Pancreas (tissue), 10 donors: ENCODE results near the gene POU3F2. TPM values are rescaled to one million over a fixed set of nuclear protein-coding genes. Genes with fewer than 3 reads are reported as not detected.

ENCODE experiments used
- ATAC-seq, 4 donors: fragments of 200-7000 bp; cut with Tn5 transposase; one replicate each; pipeline versions ENCODE4 v1.8.0 to v1.9.1; 2020; ENCODE audit warnings: mild to moderate bottlenecking in 4 of 4, moderate library complexity in 4 of 4
- DNase-seq, 6 donors: peaks; one replicate each; pipeline ENCODE4 v3.0.0-alpha.2; 2020
- FAIRE-seq: peaks from 2 replicates; lab custom pipeline; 2012; peaks lifted over from hg19 to GRCh38; lab: Jason Lieb, UNC
- H3K27ac ChIP-seq, 4 donors: fragments of 200-600 bp; sonication (generic); 1 replicate in 3 of 4; 2 replicates in 1 of 4; pipeline versions ENCODE4 v1.5.0 to v1.8.0; 2020
- H3K27me3 ChIP-seq, 4 donors: fragments of 200-600 bp; one replicate each; pipeline ENCODE4 v1.8.0; 2021
- H3K36me3 ChIP-seq, 3 donors: fragments of 200-600 bp; sonication (generic) in 1 of 3; one replicate each; pipeline versions ENCODE4 v1.5.0 to v1.8.0; 2020 to 2021
- H3K4me1 ChIP-seq, 3 donors: fragments of 200-600 bp; one replicate each; pipeline ENCODE4 v1.8.0; 2021
- H3K4me3 ChIP-seq, 4 donors: fragments of 200-600 bp; sonication (generic) in 2 of 4; one replicate each; pipeline versions ENCODE4 v1.5.0 to v1.8.0; 2020 to 2021
- H3K9me3 ChIP-seq, 4 donors: fragments of 200-600 bp; one replicate each; pipeline ENCODE4 v1.8.0; 2021
- WGBS, 2 donors: extraction: QIAGEN DNeasy Blood & Tissue Kit; methylation state at CpG; one replicate each; pipeline ENCODE4 v1.1.7; 2013; 5-methylcytosine and 5-hydroxymethylcytosine counted together
- intact Hi-C, 3 donors: fragments of 100-400 bp; cut with DNase I; formaldehyde crosslinking; loops; one replicate each; pipeline versions ENCODE4 v1.11.1 to v1.14.2; 2022
- polyA plus RNA-seq, 2 donors: library from polyadenylated mRNA; stranded (reverse); fragments of 200-250 nt; gene quantifications; one replicate each; pipeline ENCODE4 v1.2.3, GENCODE V29; 2013
- total RNA-seq, 6 donors: library from RNA; stranded (reverse); fragmentation: NEBNext Ultra II Directional in 4 of 6; extraction: Animal tissue kit (Norgen Biotek cat#: 25700) in 4 of 6; gene quantifications; one replicate each; pipeline versions ENCODE4 v1.2.1 to v1.2.4, GENCODE V29; 2021 to 2023
- TF ChIP-seq, protein P1 (sequence below), 4 donors: fragments of 200-600 bp; sonication (generic) in 3 of 4; IDR thresholded peaks; one replicate each; pipeline versions ENCODE4 v1.5.0 to v1.8.0; 2021; ENCODE audit warnings: antibody characterized with exemption in 4 of 4
- donor health status: healthy with polysubstance abuse.
- donor health status: DM: no; HTN: no; CAD: no; lungs with moderate emphysema.
- donor health status: DM: no; HTN: no; CAD: no.
- donor health status: control.
- donor health status: control.
- donor health status: Bipolar disorder and iron deficiency.
- donor health status: DM: yes; HTN: yes; CAD: no.
- donor health status: DM: no; HTN: no; CAD: no.
- donor health status: DM: no; HTN: no; CAD: no.
- donor health status: DM: yes; HTN: yes; CAD: no.

The POU3F2 gene
- total and polyA plus RNA-seq, 8 donors, result not detected

- FAIRE-seq (no peak), DNase-seq (peak in 2 of 6 donors; percentile 49 to 58), ATAC-seq (no peak)
- Histone ChIP-seq H3K27me3 (peaks cover 5 to 77% (median 15%) of the 10 kb centered on the region in 4 donors), H3K27ac (no peak overlapping the region), H3K36me3 (no peaks in the 10 kb centered on the region), H3K9me3 (no peaks in the 10 kb centered on the region), H3K4me1 (peaks cover 0 to 9% (median 8%) of the 10 kb centered on the region in 3 donors), H3K4me3 (no peak overlapping the region)
- WGBS, 2 donors, result 11 to 13% methylated on average over 45 to 53 of the region's 53 CpGs
- TF ChIP-seq, protein P1, sequence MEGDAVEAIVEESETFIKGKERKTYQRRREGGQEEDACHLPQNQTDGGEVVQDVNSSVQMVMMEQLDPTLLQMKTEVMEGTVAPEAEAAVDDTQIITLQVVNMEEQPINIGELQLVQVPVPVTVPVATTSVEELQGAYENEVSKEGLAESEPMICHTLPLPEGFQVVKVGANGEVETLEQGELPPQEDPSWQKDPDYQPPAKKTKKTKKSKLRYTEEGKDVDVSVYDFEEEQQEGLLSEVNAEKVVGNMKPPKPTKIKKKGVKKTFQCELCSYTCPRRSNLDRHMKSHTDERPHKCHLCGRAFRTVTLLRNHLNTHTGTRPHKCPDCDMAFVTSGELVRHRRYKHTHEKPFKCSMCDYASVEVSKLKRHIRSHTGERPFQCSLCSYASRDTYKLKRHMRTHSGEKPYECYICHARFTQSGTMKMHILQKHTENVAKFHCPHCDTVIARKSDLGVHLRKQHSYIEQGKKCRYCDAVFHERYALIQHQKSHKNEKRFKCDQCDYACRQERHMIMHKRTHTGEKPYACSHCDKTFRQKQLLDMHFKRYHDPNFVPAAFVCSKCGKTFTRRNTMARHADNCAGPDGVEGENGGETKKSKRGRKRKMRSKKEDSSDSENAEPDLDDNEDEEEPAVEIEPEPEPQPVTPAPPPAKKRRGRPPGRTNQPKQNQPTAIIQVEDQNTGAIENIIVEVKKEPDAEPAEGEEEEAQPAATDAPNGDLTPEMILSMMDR (IDR thresholded peaks at IDR 0.05), result no peak
- intact Hi-C loops, result loop anchor here in 2 of 3 donors (10.0 kb wide), 2 partner anchors 1339 to 1349 kb away; no protein-coding TSS in a partner anchor
Observed at GRCh38 chr6:98843271-98844243, 9.2 kb downstream of the POU3F2 start.

- H3K4me3 ChIP-seq, result peak overlapping the region in 2 of 4 donors; percentile 12 to 37
- WGBS, 2 donors, result 7% methylated on average over 51 of the region's 51 CpGs
- TF ChIP-seq, protein P1 (IDR thresholded peaks at IDR 0.05), result no peak
- DNase-seq (peak in 2 of 6 donors; percentile 54 to 55), FAIRE-seq (no peak), ATAC-seq (peak in 1 of 4 donors; percentile 25)
- intact Hi-C loops, result loop anchor here in 2 of 3 donors (10.0 kb wide), 2 partner anchors 1340 to 1350 kb away; no protein-coding TSS in a partner anchor
- H3K27ac ChIP-seq, result no peak overlapping the region
- H3K27me3 ChIP-seq, result peaks cover 0 to 67% (median 11%) of the 10 kb centered on the region in 4 donors
- H3K36me3 ChIP-seq, result no peaks in the 10 kb centered on the region
- H3K4me1 ChIP-seq, result peaks cover 0 to 9% (median 8%) of the 10 kb centered on the region in 3 donors
- no peaks in the 10 kb centered on the region for H3K9me3 ChIP-seq
Observed at GRCh38 chr6:98844244-98845210, 10.2 kb downstream of the POU3F2 start.

DNA sequence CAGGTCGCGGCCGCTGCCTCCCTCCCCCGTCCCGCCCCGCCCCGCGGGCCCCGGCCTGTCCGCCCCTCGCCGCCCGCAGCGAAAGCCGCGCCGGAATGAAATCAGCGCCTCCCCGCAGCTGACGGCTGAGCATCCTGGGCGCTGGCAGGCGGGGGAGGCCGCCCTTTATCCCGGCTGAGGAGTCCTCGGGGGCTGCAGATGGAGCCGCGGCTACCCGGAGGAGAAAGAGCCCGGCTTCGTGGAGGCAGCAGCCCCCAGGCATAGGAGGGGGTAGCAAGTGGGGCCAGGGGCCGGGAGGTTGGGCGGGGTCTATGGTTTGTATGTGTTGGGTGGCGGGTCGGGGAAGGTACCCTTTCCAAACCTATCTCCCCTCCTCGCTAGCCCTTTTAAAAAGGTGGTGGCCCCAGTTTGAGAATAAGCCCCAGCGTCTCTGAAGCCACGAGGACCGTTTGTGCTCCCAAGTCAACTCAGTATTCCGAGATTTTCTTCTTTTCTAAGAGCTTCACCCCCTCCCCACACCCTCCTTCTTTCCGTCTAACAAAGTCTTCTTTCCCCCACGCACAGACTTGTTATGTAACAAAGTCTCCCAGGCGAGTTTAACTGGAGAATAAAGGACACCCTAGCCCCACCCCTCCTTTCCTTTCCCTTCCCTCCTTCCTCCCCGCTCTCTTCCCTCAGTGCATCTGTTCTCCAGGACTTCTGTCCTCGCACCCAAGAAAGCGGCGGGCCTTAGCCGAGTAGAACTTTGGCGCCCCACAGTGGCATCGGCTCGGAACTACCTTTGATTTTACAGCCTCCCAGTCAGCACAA is 11.0 kb downstream of the POU3F2 start:
- Histone ChIP-seq H3K36me3 (no peaks in the 10 kb centered on the region), H3K9me3 (no peaks in the 10 kb centered on the region), H3K4me1 (peaks cover 0 to 9% (median 8%) of the 10 kb centered on the region in 3 donors), H3K27ac (no peak overlapping the region), H3K27me3 (peaks cover 0 to 67% (median 9%) of the 10 kb centered on the region in 4 donors), H3K4me3 (peak overlapping the region in 2 of 4 donors; percentile 12 to 37)
- peak; percentile 45 to 89 (median 75) for DNase-seq
- ATAC-seq, result peak; percentile 69 to 90 (median 90)
- intact Hi-C loops, result loop anchor here in 2 of 3 donors (10.0 kb wide), 2 partner anchors 1341 to 1351 kb away; no protein-coding TSS in a partner anchor
- FAIRE-seq, result no peak
- WGBS, 2 donors, result 1 to 3% methylated on average over 35 to 50 of the region's 50 CpGs
- TF ChIP-seq, protein P1 (IDR thresholded peaks at IDR 0.05), result peak; percentile 40 to 70 (median 63)

DNA sequence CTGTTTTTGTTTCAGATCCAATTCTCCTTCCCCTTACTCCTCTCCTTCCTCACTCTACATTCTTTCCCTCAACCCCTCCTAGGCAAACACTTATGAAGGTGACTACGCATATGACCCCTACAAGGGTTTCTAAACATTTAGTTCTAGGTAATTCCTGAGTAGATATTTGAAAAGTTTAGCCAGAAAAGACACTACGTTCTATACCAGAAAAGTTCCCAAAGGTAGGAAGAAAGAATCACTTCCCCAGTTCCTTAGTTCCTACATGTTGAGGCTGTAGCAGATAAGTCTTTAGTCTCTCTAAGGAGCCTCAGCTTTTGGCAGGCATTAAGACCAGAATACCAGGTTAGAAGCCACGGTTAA is 11.6 kb downstream of the POU3F2 start:
- intact Hi-C loops, result loop anchor here in 2 of 3 donors (10.0 kb wide), 2 partner anchors 1341 to 1351 kb away; no protein-coding TSS in a partner anchor
- H3K4me3 ChIP-seq, result no peak overlapping the region
- peaks cover 0 to 62% (median 9%) of the 10 kb centered on the region in 4 donors for H3K27me3 ChIP-seq
- DNase-seq, result no peak
- TF ChIP-seq, protein P1 (IDR thresholded peaks at IDR 0.05), result no peak
- peaks cover 0 to 9% (median 8%) of the 10 kb centered on the region in 3 donors for H3K4me1 ChIP-seq
- no peak for ATAC-seq
- FAIRE-seq, result no peak
- no peaks in the 10 kb centered on the region for H3K9me3 ChIP-seq
- H3K36me3 ChIP-seq, result no peaks in the 10 kb centered on the region
- no peak overlapping the region for H3K27ac ChIP-seq
- 59% methylated on average over 3 of the region's 3 CpGs for WGBS, 2 donors
